NCI-H2081 (cell line): ENCODE results near the gene FAF2.

Experiments used
- DNase-seq, 2 experiments: peaks; one replicate each; lab custom pipeline; 2025; lab: John Stamatoyannopoulos, UW

Gene FAF2

DNA sequence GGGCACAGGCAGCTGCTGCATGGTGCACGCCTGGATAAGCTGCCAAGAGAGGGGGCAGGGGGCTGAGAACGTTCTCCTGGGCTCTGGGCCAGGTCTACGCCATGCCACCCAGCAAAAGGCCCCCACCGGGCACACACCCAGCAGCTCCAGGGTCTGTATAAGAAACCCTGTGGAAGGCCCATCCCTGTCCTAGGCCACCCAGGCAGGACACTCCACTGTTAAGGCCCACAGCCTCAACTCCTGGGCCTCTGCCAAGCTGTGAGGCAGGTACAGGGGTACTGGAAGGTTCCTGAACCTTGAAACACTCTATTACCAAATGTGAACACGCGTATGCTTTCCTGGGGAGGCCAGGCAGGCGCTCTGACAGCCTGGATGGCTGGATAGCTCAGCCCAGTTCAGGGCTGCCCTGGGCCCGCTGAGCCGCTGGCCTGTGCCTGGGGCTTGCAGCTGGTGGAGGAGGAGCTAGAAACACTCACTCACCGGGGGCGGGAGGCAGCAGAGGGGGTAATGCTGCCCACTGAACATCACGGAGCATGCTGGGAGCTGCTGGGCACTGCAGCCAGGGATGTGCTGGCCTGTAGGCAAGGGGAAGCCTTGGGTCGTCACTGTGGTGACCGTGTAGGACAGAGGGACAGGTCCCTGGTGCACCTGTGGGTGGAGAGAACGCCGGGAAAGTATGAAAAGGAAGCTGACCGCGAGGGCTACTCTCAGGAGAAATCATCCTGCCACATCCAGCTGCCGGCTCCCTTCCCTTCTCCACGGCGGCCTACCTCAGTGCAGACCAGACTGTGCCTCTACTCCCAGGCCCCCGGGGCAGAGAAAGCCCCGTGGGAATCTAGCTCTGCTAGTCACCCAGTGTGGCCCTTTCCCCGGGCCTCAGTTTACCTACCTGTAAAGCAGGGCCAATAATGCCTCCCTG lies 83.1 kb downstream of the FAF2 start:
- peak; percentile 12 to 39 for DNase-seq

DNA sequence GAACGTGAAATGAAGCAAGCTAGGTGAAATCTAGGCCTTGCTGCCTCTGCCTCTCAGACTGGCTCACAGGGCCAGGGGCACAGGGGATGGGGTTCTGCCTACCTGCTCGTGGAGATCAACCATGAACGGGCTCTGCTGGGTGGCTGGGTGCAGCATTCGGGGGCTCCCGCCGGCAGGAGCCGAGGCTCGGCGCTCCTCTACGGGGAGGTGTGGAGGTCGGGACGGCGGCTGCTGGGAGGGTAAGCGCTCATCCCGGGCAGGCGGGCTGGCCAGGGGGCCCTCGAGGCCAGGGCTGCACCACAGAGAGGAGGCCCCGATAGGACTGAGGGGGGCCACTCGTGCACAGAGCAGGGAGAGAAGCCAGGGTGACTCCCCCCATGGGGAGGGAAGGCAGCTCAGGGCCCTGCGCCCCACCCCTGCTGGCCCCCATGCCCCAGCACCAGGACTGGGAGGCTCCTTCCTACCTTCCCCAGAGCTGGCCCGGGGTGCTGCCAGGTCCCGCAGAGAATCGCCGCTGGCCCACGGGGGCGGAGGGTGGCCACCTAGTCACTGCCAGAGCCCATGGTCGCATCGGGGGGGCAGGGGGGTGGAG lies 83.8 kb downstream of the FAF2 start:
- no peak for DNase-seq

DNA sequence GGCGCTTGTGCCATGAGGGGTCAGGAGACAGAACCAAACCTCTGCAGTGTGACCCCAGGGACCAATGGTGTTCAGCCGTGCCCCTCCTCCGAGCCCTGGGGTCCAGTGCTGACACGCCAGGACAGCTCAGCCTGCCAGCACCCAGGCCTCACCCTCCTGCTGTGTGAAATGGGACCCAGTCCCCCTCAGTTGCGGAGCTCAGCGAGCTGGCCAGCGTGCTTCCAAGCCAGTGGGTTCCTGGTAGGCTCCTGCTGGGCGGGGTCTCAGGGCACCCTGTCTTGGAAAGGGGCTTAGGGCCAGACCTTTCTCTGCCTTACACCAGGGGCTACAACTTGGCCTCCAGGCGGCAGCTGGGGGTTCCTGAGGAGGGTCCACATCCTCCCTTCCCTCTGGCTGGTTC lies 84.6 kb downstream of the FAF2 start:
- no peak for DNase-seq

DNA sequence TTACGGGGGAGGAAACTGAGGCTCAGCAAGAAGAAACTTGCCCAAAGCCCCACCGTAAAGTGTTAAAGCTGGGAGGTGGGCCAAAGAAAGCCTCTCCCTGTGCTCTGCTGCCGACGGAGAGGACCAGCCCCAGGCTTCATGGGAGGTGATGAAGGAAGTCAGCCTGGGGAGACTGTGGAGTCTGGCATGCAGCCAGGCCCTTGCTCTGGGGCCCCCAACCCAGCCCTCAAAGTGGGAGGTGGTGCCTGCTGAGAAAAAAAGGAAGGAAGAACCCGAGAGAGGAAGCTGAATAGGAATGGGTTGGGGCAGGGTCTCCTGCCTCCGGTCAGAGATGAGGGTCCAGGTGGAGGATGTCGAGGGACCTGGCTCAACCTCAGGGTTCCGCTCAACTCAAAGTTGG lies 85.2 kb downstream of the FAF2 start:
- no peak for DNase-seq

DNA sequence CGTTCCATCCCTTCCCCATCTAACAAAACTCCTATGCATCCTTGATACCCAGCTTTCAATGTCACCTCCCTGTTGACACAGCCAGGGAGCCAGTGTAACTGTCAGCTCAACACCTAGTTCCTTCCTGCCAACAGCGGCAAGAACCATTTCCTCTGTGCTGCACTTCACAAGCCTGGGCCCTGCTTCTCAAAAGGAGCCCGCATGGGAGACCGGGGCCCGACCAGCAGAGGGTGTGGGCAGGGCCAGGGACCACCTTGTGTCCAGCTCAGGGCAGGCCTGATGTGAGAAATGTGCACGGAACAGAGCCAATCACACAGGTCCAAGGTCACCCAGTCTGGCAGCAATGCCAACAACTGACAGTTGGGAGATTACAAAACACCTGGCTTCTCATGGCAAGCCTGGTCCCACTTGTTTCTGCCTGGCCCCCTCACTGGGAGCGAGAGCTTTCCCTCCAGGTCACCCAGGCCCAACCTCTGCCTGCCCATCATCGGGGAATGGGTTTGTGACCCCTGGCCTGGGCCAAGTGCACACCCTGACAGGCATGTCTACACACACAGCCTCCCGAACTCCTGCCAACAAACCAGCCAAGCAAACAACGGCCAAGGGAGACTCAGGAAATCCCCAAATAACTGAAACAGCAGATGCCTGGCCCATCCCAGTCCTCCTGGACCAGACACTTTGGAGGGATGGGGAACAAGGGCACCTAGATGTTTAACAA lies 85.9 kb downstream of the FAF2 start:
- DNase-seq = peak in 1 of 2 experiments; percentile 20

DNA sequence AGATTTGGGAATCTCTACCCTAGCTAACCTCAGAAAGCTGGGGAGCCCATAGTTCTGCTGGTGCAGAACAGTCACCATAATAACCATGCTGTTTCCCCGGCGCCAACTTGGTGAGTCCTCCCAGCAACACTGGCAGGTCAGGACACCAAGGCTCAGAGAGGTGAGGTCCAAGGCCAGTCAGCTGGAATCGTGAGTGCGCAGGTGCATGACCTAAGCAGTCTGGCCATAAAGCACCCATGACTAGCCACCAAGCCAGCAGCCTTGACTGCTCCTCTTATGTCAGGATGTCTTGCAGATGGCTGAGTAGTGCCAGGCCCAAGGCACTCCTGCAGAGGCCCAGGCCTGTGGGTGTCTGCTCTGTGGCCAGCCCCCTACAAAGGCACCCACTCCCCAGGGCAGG lies 86.5 kb downstream of the FAF2 start:
- DNase-seq = no peak

DNA sequence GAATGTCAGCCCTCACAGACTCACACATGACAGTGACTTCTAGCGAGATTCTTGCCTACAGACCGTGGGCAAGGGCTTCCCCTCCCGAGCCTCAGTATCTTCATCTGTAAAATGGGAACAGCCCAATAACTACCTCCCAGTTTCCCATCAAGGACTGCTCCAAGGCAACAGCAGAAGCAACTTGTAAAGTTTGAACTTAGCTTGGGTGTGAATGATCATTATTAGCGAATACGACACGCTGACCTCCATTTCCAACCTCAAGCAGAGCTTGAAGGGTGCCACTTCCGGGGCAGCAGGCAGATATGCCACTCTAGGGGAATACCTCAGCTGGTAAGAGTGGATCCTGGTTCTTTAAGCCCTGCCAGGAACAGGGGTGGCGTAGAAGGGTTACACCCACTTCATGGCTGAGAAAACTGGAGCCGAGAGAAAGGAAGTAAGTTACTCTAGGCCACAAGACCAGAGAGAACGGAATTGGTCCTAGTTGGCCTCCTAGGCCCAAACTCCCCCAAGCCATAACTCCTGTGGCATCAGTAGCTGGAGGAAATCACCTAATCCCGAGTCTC lies 87.0 kb downstream of the FAF2 start:
- DNase-seq = no peak

DNA sequence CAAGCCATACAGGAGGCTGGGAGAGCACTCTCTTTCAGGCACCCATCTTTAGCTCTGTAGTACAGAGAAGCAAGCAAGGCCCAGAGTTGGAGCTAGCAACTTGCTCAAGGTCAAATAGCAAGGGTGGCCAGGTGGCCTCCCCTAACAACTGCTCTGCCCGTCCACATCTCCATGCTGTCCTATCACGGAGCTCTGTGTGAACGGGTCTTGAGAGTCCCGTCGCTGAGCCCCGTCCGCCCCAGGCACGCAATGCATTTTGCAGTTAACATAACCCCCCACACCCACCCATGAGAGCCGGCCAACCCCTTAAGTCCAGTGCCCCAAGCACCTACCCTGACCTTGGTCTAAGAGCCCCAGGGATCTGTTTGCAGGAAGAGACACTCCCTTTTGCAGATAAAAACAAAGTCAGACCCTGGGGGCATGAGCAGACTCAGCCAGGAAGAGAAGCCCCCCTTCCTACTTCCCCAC lies 87.5 kb downstream of the FAF2 start:
- peak in 1 of 2 experiments; percentile 23 for DNase-seq

DNA sequence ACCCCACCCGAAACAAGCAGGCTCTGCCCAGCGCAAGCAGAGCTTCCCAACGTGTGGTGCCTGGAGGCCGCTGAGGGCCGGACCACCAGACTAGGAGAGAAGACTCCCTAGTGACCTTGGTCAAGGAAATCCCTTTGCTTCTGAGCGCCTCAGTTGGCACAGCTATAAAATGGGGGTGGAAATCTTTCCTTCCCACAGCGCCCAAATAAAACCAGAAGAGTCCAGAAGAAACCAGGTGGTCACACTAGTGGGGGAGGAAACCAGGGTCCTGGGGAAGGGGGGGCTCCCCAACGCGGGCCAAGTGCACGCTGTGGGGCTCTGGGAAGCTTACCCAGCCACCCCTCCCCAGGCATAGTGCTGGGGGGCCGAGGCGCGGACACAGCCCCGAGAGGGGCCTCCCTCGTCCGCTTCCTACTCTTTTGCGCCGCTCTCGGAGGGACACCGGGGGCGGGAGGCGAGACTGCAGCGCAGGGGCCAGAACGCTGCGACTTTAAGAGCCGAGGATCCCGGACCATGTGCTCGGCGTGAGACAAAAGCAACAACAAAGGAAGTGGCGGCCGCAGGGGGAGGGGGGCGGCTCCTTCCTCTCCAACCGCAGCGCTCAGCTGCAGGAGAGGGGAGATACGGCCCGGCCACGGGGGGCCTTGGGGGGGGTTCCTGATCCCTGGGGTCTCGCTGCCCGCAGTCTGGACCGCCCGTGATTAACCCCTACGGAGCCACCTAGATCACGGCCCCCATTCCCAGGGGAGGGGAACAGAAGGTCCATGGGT lies 88.1 kb downstream of the FAF2 start:
- DNase-seq = peak; percentile 77 to 79

DNA sequence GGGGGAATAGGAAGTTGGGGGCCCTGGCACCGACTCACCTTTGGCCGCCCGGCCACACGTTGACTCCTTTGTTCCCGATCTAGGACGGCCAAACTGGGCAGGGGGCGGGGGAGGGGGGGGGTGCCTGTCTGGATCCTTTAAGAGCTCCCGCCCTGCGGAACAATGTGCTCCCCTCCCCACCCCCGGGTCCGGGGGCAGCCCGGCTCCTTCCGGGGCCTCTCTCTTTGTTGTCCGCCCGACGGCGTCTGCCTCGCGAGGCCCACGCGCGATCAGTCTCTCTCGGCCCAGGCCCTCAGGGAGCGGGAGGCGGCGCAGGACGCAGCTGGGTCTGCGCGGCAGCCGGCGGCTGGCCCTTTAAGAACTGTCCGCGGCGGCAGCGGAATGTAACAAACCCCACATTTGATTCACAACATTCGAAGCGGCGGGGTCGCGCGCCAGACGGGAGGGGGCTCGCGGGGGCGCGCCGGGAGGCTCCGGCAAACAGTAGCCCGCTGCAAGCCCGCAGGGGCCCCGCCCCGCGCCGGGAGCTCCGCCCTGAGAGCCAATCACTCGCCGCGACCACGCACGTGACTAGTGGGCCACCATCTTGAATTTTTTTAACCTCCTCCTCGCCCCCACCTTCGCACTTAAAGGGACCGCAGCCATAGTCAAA lies 88.8 kb downstream of the FAF2 start, which contains the start of gene RNF44:
Gene RNF44 (minus strand): TSS at position 501 of the 652 bp plus-strand sequence. CDS start 4,930 bp downstream, outside the sequence.
- peak; percentile 97 for DNase-seq

DNA sequence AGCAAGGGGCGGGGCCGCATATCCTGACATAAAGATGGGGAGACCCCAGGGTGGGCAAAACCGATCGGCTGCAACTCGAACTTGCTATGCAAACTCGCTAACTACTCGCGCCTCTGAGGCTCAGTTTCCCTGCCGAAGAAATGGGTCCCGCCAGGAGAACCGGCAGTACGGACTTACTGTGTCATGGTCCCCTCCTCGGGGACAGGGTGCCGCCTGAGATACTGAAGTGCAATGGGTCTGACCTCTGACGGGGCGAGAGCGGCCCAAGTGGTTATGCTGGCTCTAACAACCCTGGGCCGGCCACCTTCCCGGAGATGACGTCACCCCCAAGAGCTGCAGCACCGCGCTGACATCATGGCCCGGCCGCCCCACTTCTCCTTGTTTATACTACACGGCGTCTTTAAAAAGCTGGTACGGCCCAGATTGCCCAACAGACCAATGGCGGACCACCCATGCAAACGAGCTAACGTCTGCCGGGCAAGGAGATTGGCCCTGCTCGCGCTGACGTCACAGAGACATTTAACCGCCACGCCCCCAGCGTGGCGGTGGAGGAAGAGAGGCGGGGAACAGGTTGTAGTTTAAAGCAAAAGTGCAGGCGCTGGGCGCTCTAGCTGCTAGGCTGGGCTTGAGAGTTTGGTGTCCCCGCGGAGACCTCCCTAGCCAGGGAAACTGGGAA lies 89.5 kb downstream of the FAF2 start:
- DNase-seq = peak; percentile 96 to 99

DNA sequence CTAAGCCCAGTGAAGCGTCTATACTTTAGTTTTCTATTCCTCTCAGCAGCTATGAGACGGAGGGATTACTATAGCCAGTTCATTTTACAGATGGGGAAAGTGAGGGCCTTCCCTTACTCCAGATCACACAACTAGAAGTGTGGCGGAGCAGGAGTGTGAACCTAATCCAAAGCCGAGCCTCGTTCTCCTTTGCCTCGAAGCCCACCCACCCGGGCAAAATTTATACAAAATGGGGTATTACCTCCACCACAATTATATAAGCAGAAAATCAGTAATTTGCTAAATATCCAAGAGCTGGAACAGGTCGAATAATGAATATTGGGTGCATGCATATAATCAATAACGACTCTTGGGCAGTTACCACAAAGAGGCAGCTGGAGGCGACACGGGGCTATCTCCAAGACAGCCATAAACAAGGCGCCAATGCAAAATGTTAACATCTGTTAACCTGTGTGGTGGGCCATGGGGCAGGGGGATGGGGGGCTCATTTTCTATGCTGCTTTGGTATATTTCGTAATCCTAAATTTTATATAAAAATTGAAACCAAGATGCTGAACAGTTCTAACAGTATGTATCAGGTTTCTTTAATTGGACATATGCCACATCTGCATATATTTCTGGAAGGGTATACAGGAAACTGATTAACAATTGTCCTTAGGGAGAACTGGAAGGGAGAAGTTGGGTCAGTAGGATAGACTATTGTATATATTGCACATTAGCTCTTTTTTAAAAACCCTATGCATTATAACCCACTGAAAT lies 90.2 kb downstream of the FAF2 start:
- no peak for DNase-seq

DNA sequence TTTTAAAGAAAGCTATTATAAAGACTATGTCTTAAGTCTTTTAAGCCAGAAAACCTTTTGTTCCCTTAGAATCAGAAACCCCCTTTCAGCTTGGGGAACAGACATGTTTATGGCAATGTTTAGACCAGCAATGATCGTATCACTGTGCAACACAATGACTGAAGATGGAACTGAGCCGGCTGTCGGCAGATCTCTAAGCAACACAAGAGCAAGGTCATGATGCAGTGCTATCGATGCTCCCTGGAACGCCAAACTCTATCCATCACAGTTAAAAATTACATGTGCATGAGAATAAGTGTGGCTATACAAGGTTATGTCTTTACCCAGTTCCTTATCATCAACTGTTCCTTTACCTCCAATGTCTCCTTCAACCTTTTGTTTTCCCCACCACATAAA lies 90.8 kb downstream of the FAF2 start:
- no peak for DNase-seq

DNA sequence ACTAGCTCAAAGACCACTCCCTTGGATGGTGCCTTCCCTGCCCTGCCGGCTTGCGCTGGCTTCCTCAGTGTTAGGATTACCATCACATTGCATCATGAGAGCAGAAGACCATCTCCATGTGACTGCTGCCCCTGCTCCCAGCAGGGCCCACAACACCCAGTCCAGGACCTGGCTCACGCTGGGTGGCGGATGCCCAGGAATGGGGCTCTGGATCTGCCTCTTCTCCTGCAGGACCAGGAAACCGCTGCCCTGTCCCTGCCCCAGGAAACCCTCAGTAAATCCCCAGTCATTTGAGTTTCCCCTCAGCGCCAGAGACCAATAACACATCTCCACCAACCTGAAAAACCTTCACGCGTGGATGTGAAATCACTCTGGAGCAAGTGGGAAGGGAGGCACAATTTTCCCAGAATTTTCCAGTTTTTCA lies 92.3 kb downstream of the FAF2 start:
- no peak for DNase-seq

DNA sequence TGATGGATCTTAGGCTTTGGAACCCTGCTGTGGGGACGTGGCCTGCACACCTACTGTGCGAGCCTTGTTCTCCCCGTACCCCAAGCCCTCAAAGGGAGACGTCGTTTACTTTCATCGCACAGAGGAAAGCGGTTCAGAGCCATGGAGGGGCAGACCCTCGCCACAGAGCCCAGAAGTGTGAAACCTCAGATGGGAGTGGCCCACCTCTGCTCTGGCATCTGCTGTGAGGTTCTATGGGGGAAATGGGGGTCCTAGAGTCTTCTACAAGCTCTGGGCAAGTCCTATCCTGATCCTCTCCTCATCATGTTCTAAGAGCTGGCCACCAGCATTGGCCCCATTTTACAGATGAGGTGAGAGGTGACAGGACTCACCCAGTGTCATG lies 92.8 kb downstream of the FAF2 start:
- no peak for DNase-seq

DNA sequence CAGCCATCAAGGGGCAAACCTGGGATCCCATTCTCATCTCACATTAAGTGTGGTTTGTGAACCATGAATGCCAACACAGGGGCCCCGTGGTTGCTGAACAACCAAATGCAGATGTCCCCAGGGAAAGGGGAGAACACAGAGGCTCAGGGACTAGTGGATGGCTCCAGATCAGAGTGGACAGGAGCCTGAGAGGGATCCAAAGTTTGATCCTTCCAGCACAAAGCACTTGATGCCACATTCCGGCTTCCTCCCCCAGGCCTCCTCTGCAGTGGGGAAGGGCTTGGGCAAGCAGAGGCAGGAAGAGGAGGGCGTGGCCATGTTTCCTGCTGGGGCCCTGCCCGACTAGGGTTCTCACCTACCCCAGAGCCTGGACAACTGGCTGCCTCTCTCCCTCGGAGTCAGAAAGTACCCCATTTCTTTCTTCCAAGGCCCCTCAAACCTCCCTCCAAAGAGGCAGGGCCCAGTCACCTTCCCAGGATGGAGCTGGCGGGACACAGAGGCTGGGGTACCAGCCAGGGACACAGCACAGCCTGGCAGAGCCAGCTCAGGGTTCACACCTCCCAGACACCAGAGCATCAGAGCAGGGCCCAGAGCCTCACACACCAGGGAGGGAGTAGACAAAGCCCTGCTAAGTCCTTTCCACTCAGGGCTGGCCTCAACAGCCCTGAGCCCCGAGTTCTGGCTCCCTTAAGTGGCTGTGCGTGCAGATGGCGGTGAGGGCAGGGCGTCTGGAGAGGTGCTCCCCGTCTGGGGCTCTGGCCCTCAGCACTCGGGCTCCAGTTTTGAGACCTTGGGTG lies 93.4 kb downstream of the FAF2 start:
- peak; percentile 35 to 42 for DNase-seq

DNA sequence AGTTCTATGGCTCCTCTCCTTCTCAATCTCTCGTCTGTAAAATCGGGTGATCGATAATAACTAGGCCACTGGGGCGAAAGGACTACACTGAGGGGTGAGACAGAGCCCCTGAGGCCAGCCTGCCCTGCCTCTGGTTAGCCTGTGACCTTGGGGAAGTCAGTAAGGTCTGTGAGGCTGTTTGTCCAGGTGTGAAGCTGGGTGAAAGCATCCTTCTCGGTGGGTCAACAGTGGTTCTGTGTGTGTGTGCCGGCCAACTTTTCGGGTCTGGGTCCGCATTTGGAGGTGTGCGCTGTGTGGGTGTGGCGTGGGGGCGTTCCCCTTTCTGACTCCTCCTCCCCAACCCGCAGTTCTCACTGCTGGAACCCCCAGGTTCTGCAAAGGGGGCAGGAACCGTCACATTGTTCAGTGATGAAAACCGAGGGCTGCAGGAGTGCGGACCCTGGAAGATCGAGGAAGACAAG lies 94.0 kb downstream of the FAF2 start:
- DNase-seq = no peak

DNA sequence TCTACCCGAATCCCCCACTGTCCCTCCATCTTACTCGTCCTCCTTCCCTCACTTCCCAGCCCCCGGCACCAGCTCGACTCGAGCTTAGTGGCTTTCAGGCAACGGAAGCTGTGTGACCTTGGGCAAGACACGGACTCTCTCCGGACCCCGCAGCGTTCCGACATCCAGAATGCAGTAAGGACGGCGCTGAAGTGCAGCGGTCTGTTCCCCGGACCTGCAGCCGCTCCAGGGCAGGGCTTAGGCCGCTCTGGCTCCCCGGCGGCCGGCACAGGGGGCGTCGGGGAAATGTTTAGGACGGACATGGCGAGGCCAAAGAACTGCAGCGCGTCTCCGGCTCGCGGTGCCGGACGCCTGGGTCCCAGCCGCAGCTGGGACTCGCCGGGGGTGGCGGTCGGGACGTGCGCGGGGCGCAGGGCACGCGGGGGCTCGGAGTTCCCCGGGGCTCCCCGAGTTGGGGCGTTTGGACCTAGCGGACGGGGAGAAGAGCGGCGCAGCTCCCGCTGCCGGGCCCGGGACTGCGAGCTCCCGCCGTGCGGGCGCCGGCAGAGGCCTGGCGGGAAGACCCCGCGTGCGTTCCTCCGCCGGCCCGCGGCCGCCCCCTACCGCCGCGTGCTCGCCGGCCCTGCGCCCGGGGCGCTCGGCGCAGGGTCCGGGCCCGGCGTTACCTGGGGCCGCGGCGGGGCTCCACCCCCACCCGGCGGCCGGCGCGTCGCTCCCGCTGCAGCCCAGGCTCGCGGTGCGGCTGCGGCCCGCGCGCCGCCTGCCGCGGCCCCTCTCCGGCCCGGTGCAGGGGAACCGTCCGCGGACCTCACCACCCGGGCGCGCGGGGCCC lies 94.6 kb downstream of the FAF2 start:
- peak in 1 of 2 experiments; percentile 51 for DNase-seq
